Astrocyte of the cerebellum (primary cell): Measurements from ENCODE around the gene CDKN1B.

ENCODE experiments used
- DNase-seq: peaks from one replicate; pipeline ENCODE4 v3.0.0-alpha.2; 2011; ENCODE audit warnings: low read depth
- H3K4me3 ChIP-seq: 2 replicates; pipeline ENCODE4 v1.5.1; 2011; ENCODE audit warnings: mild to moderate bottlenecking, low read depth, low read length, moderate library complexity
- in situ Hi-C: cut with HindIII; loops from 2 replicates; pipeline ENCODE4 v1.10.0; 2017; ENCODE audit warnings: low sequenced_read_pairs
- TF ChIP-seq, protein P1 (sequence below): IDR thresholded peaks from 2 replicates; pipeline ENCODE4 v1.5.1; 2012; ENCODE audit warnings: low read length, low read depth, moderate library complexity, mild to moderate bottlenecking; ENCODE audit errors: missing control alignments

Gene CDKN1B

GRCh38 chr12:12699345-12699744 lies 17.8 kb upstream of the CDKN1B start:
- in situ Hi-C loops = no loop called here
- TF ChIP-seq, protein P1, sequence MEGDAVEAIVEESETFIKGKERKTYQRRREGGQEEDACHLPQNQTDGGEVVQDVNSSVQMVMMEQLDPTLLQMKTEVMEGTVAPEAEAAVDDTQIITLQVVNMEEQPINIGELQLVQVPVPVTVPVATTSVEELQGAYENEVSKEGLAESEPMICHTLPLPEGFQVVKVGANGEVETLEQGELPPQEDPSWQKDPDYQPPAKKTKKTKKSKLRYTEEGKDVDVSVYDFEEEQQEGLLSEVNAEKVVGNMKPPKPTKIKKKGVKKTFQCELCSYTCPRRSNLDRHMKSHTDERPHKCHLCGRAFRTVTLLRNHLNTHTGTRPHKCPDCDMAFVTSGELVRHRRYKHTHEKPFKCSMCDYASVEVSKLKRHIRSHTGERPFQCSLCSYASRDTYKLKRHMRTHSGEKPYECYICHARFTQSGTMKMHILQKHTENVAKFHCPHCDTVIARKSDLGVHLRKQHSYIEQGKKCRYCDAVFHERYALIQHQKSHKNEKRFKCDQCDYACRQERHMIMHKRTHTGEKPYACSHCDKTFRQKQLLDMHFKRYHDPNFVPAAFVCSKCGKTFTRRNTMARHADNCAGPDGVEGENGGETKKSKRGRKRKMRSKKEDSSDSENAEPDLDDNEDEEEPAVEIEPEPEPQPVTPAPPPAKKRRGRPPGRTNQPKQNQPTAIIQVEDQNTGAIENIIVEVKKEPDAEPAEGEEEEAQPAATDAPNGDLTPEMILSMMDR = no peak
- no peak for DNase-seq
- no peak overlapping the region for H3K4me3 ChIP-seq

DNA sequence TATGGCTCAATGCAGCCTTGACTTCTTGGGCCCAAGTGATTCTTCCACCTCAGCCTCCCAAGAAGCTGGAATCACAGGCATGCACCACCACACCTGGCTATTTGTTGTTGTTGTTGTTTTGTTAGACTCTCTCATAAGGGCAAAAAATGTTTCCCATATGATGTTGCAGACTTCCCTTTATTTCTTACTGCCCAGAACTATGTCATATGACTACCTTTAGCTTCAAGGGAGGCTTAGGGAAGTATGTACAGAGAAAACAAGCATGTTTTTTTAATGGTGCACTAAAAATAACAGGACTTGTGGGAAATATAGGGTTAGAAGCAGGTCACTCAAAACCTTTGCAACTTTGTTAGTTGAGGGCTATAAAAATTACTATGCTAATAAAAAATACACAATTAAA lies 16.9 kb upstream of the CDKN1B start:
- H3K4me3 ChIP-seq = no peak overlapping the region
- TF ChIP-seq, protein P1 = no peak
- in situ Hi-C loops = loop anchor here (5.0 to 25.0 kb wide), 2 partner anchors 38 to 313 kb away; no protein-coding TSS in a partner anchor
- DNase-seq = no peak

GRCh38 chr12:12701457-12701856 lies 15.7 kb upstream of the CDKN1B start:
- DNase-seq = no peak
- H3K4me3 ChIP-seq = no peak overlapping the region
- in situ Hi-C loops = loop anchor here (5.0 to 25.0 kb wide), 2 partner anchors 39 to 314 kb away; no protein-coding TSS in a partner anchor
- TF ChIP-seq, protein P1 = no peak

DNA sequence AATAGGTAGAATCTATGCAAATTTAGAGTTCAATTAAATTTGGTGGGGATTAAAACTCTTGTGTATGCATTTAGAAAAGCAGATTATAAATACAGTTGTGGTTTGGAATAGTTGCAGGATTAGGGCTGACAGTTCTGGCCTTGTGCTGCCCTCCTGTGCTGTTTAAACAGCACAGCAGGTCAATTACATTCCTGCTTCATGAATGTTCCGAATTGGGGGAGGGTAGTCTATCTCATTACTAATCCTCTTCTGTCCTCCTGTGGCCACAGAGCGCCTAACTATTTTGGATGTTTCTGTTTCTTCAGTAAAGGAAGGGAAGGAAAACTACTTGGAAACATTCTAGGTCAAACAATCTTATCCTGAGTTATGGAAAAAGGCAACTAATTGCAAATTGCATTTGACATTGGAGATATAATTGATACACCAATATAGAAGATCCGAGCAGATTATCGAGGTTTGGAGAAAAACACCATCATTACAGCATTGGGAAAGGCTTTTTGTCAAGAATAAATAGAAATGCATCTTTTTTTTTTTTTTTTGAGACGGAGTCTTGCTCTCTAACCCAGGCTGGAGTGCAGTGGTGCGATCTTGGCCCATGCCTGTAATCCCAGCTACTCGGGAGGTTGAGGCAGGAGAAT lies 12.5 kb upstream of the CDKN1B start:
- in situ Hi-C loops = loop anchor here (5.0 to 25.0 kb wide), 2 partner anchors 42 to 317 kb away; no protein-coding TSS in a partner anchor
- TF ChIP-seq, protein P1 = peak; percentile 99
- peak; percentile 91 for DNase-seq
- no peak overlapping the region for H3K4me3 ChIP-seq

GRCh38 chr12:12705838-12706520 lies 11.2 kb upstream of the CDKN1B start:
- TF ChIP-seq, protein P1 = no peak
- no peak overlapping the region for H3K4me3 ChIP-seq
- in situ Hi-C loops = loop anchor here (25.0 kb wide), 1 partner anchor 319 kb away; no protein-coding TSS in a partner anchor
- DNase-seq = no peak

- TF ChIP-seq, protein P1 = no peak
- DNase-seq = no peak
- in situ Hi-C loops = loop anchor here (25.0 kb wide), 1 partner anchor 327 kb away; no protein-coding TSS in a partner anchor
- H3K4me3 ChIP-seq = peak overlapping the region; percentile 26
These were observed 3.3 kb upstream of the CDKN1B start for GRCh38 chr12:12713932-12714275.
